Common myeloid progenitor, CD34-positive (primary cell): Measurements from ENCODE around the gene TBC1D22A.

ENCODE experiments used
- CTCF ChIA-PET: fragments of 350-600 bp; sonication (Branson Sonifier 250); formaldehyde crosslinking; loops from one replicate; lab custom pipeline; 2021; ENCODE audit warnings: antibody characterized with exemption; lab: Charles Lee
- POLR2A ChIA-PET: fragments of 350-600 bp; sonication (Branson Sonifier 250); formaldehyde crosslinking; loops from one replicate; lab custom pipeline; 2021; ENCODE audit warnings: antibody characterized with exemption; lab: Charles Lee
- DNase-seq, 3 donors: peaks; one replicate each; pipeline versions ENCODE4 v3.0.0 to v3.0.0-alpha.2; 2013
- H3K27ac ChIP-seq, 2 experiments: 1 replicate in 1 of 2; 2 replicates in 1 of 2; pipeline ENCODE4 v1.7.0; 2013; ENCODE audit warnings: inconsistent platforms in 2 of 2, low read length in 2 of 2, mild to moderate bottlenecking in 2 of 2, low read depth in 1 of 2, moderate library complexity in 1 of 2; ENCODE audit not compliant: severe bottlenecking in 2 of 2, insufficient read depth in 1 of 2, poor library complexity in 1 of 2
- H3K27me3 ChIP-seq, 5 experiments: replicated peaks in 2 of 5; 1 replicate in 3 of 5; 2 replicates in 2 of 5; pipeline versions ENCODE4 v1.6.1 to v1.7.0; 2013; ENCODE audit warnings: low read length in 4 of 5, mild to moderate bottlenecking in 2 of 5, moderate library complexity in 2 of 5, inconsistent platforms in 1 of 5; ENCODE audit not compliant: insufficient read depth in 5 of 5, control insufficient read depth in 4 of 5
- H3K36me3 ChIP-seq, 4 experiments: 1 replicate in 2 of 4; 2 replicates in 2 of 4; pipeline versions ENCODE4 v1.6.1 to v1.7.0; 2013; ENCODE audit warnings: low read length in 3 of 4, control low read depth in 1 of 4, mild to moderate bottlenecking in 1 of 4; ENCODE audit not compliant: control insufficient read depth in 4 of 4, insufficient read depth in 4 of 4
- H3K4me1 ChIP-seq, 4 experiments: 1 replicate in 3 of 4; 2 replicates in 1 of 4; pipeline versions ENCODE4 v1.6.1 to v1.7.1; 2013; ENCODE audit warnings: low read length in 3 of 4, mild to moderate bottlenecking in 3 of 4, control low read depth in 1 of 4, inconsistent platforms in 1 of 4, moderate library complexity in 1 of 4; ENCODE audit not compliant: control insufficient read depth in 4 of 4, insufficient read depth in 4 of 4; ENCODE audit errors: control extremely low read depth in 1 of 4
- H3K4me3 ChIP-seq, 7 experiments: 1 replicate in 4 of 7; 2 replicates in 3 of 7; pipeline versions ENCODE4 v1.5.1 to v1.7.0; 2013; ENCODE audit warnings: mild to moderate bottlenecking in 7 of 7, low read length in 6 of 7, moderate library complexity in 6 of 7, inconsistent platforms in 2 of 7, low read depth in 2 of 7, control low read depth in 1 of 7; ENCODE audit not compliant: insufficient read depth in 4 of 7, control insufficient read depth in 1 of 7; ENCODE audit errors: extremely low read depth in 1 of 7
- H3K9me3 ChIP-seq, 5 experiments: 1 replicate in 4 of 5; 2 replicates in 1 of 5; pipeline versions ENCODE4 v1.6.1 to v1.7.1; 2013; ENCODE audit warnings: low read length in 4 of 5, mild to moderate bottlenecking in 2 of 5, inconsistent platforms in 1 of 5, low read depth in 1 of 5, moderate library complexity in 1 of 5; ENCODE audit not compliant: control insufficient read depth in 4 of 5, insufficient read depth in 2 of 5; ENCODE audit errors: control extremely low read depth in 1 of 5
- WGBS: methylation state at CpG from one replicate; pipeline ENCODE4 v1.1.5; 2013; ENCODE audit not compliant: insufficient coverage; 5-methylcytosine and 5-hydroxymethylcytosine counted together

The TBC1D22A gene

GRCh38 chr22:47036352-47036751 lies 273.9 kb downstream of the TBC1D22A start:
- CTCF ChIA-PET = interaction anchor here (0.8 kb wide), 1 partner anchor 1415 kb away, joined by 3 read pairs; no protein-coding TSS in a partner anchor

GRCh38 chr22:47036936-47037485 lies 274.6 kb downstream of the TBC1D22A start:
- ChIA-PET CTCF (no interaction called here), POLR2A (no interaction called here)
- Histone ChIP-seq H3K9me3 (no peaks in the 10 kb centered on the region), H3K4me3 (no peak overlapping the region), H3K27me3 (no peaks in the 10 kb centered on the region), H3K4me1 (no peaks in the 10 kb centered on the region), H3K27ac (no peak overlapping the region), H3K36me3 (peaks cover 0 to 15% (median 10%) of the 10 kb centered on the region in 4 experiments)
- 99% methylated on average over 19 of the region's 20 CpGs for WGBS
- no peak for DNase-seq

More at GRCh38 chr22:47036352-47036751, 273.9 kb downstream of the TBC1D22A start:
- POLR2A ChIA-PET = no interaction called here
- Histone ChIP-seq H3K27me3 (no peaks in the 10 kb centered on the region), H3K4me1 (no peaks in the 10 kb centered on the region), H3K27ac (no peak overlapping the region), H3K4me3 (no peak overlapping the region), H3K36me3 (peaks cover 0 to 15% (median 10%) of the 10 kb centered on the region in 4 experiments), H3K9me3 (no peaks in the 10 kb centered on the region)
- 87% methylated on average over 9 of the region's 10 CpGs for WGBS
- no peak for DNase-seq

- no peak overlapping the region for H3K4me3 ChIP-seq
- H3K27ac ChIP-seq = no peak overlapping the region
- DNase-seq = no peak
- no peaks in the 10 kb centered on the region for H3K9me3 ChIP-seq
- WGBS = 98% methylated on average over 15 of the region's 18 CpGs
- ChIA-PET CTCF (no interaction called here), POLR2A (no interaction called here)
- H3K4me1 ChIP-seq = peaks cover 0 to under 1% (median 0%) of the 10 kb centered on the region in 4 experiments
- H3K36me3 ChIP-seq = peaks cover 0 to 15% (median 10%) of the 10 kb centered on the region in 4 experiments
- no peaks in the 10 kb centered on the region for H3K27me3 ChIP-seq
Observed at GRCh38 chr22:47038206-47038835, 275.9 kb downstream of the TBC1D22A start.

- Histone ChIP-seq H3K36me3 (peaks cover 0 to 15% (median 10%) of the 10 kb centered on the region in 4 experiments), H3K27me3 (no peaks in the 10 kb centered on the region), H3K27ac (no peak overlapping the region), H3K9me3 (no peaks in the 10 kb centered on the region), H3K4me1 (peaks cover 0 to 11% (median 8%) of the 10 kb centered on the region in 4 experiments), H3K4me3 (no peak overlapping the region)
- CTCF ChIA-PET = no interaction called here
- POLR2A ChIA-PET = no interaction called here
- DNase-seq = no peak
- WGBS = 97% methylated on average over 4 of the region's 5 CpGs
Observed at GRCh38 chr22:47039356-47039755, 276.9 kb downstream of the TBC1D22A start.

- WGBS = 84% methylated on average over 20 of the region's 25 CpGs
- no peak for DNase-seq
- no peaks in the 10 kb centered on the region for H3K9me3 ChIP-seq
- H3K27ac ChIP-seq = no peak overlapping the region
- no peaks in the 10 kb centered on the region for H3K27me3 ChIP-seq
- CTCF ChIA-PET = no interaction called here
- peaks cover 0 to 11% (median 9%) of the 10 kb centered on the region in 4 experiments for H3K36me3 ChIP-seq
- H3K4me1 ChIP-seq = peaks cover 0 to 17% (median 11%) of the 10 kb centered on the region in 4 experiments
- POLR2A ChIA-PET = no interaction called here
- H3K4me3 ChIP-seq = no peak overlapping the region
Observed at GRCh38 chr22:47040486-47041270, 278.2 kb downstream of the TBC1D22A start.

- H3K9me3 ChIP-seq = no peaks in the 10 kb centered on the region
- no peak overlapping the region for H3K4me3 ChIP-seq
- POLR2A ChIA-PET = no interaction called here
- no peak for DNase-seq
- H3K27ac ChIP-seq = no peak overlapping the region
- 93% methylated on average over 23 of the region's 27 CpGs for WGBS
- CTCF ChIA-PET = no interaction called here
- H3K4me1 ChIP-seq = peaks cover 0 to 17% (median 11%) of the 10 kb centered on the region in 4 experiments
- no peaks in the 10 kb centered on the region for H3K27me3 ChIP-seq
- peaks cover 0 to 11% (median 8%) of the 10 kb centered on the region in 4 experiments for H3K36me3 ChIP-seq
Observed at GRCh38 chr22:47041271-47042115, 279.0 kb downstream of the TBC1D22A start.
